Panc1 (cell line): Measurements from ENCODE around the gene CNOT3. TPM values are rescaled to one million over a fixed set of nuclear protein-coding genes. Genes with fewer than 3 reads are reported as not detected.

Experiments used
- ATAC-seq: fragments of 200-7000 bp; cut with Tn5 transposase; 2 replicates; pipeline ENCODE4 v1.9.1; 2020; ENCODE audit warnings: mild to moderate bottlenecking, moderate library complexity
- BruUV-seq: library from RNA; stranded (reverse); fragments of 400-500 nt; replicated peaks from 2 replicates; lab custom pipeline; 2021; lab: Mats Ljungman, UMichigan
- CTCF ChIA-PET: fragments of 300-600 bp; sonication (Branson Sonifier 250); formaldehyde crosslinking; loops from one replicate; lab custom pipeline; 2022; ENCODE audit warnings: antibody characterized with exemption; lab: Charles Lee
- POLR2A ChIA-PET: fragments of 300-600 bp; sonication (Branson Sonifier 250); formaldehyde crosslinking; loops from one replicate; lab custom pipeline; 2022; ENCODE audit warnings: antibody characterized with exemption; lab: Charles Lee
- DNase-seq: peaks from one replicate; pipeline ENCODE4 v3.0.0-alpha.2; 2010; ENCODE audit warnings: low read depth, low spot score
- H3K27ac ChIP-seq: 2 replicates; pipeline ENCODE4 v1.5.1; 2011; ENCODE audit warnings: mild to moderate bottlenecking, low read length, inconsistent platforms
- H3K27me3 ChIP-seq: fragments of 200-500 bp; sonication (Bioruptor generic); 2 replicates; pipeline ENCODE4 v1.6.0; 2014; ENCODE audit warnings: low read length, inconsistent platforms; ENCODE audit not compliant: control insufficient read depth, insufficient read depth
- H3K36me3 ChIP-seq: fragments of 200-500 bp; sonication (Bioruptor generic); 2 replicates; pipeline ENCODE4 v1.5.1; 2014; ENCODE audit warnings: inconsistent platforms, mild to moderate bottlenecking, low read length, moderate library complexity; ENCODE audit not compliant: control insufficient read depth, insufficient read depth
- H3K4me1 ChIP-seq: 2 replicates; pipeline ENCODE4 v1.5.1; 2011; ENCODE audit warnings: inconsistent platforms, mild to moderate bottlenecking, low read length, moderate library complexity; ENCODE audit not compliant: control insufficient read depth, insufficient read depth
- H3K4me3 ChIP-seq, 2 experiments: 2 replicates each; pipeline ENCODE4 v1.5.1; 2011 to 2012; ENCODE audit warnings: low read depth in 2 of 2, low read length in 2 of 2, mild to moderate bottlenecking in 2 of 2, inconsistent platforms in 1 of 2, moderate library complexity in 1 of 2
- H3K9me3 ChIP-seq: fragments of 200-500 bp; sonication (Bioruptor generic); 2 replicates; pipeline ENCODE4 v1.5.1; 2014; ENCODE audit warnings: low read depth, mild to moderate bottlenecking, inconsistent platforms, low read length, moderate library complexity; ENCODE audit not compliant: control insufficient read depth, insufficient read depth
- CTCF ChIP-seq: fragments of 450-650 bp; IDR thresholded peaks from 2 replicates; pipeline ENCODE4 v1.5.1; 2017; ENCODE audit warnings: mild to moderate bottlenecking
- POLR2AphosphoS5 ChIP-seq: IDR thresholded peaks from 2 replicates; pipeline ENCODE4 v1.6.1; 2012; ENCODE audit warnings: mild to moderate bottlenecking, low read depth, low read length, moderate library complexity
- SIN3A ChIP-seq: IDR thresholded peaks from 2 replicates; pipeline ENCODE4 v1.6.1; 2012; ENCODE audit warnings: low read depth, mild to moderate bottlenecking, low read length, moderate library complexity, borderline replicate concordance; ENCODE audit not compliant: insufficient read depth
- TCF7L2 ChIP-seq: IDR thresholded peaks from 2 replicates; pipeline ENCODE4 v1.6.1; 2011; ENCODE audit warnings: mild to moderate bottlenecking, low read depth, low read length, inconsistent platforms
- in situ Hi-C: cut with HindIII; loops from 2 replicates; pipeline ENCODE4 v1.10.0; 2016; ENCODE audit warnings: low sequenced_read_pairs, low pct_unique_long_range_greater_than_20kb
- intact Hi-C: fragments of 100-400 bp; cut with micrococcal nuclease; formaldehyde crosslinking; loops from one replicate; pipeline ENCODE4 v1.10.0; 2022; ENCODE audit not compliant: unreplicated experiment
- total RNA-seq: library from RNA; stranded (reverse); gene quantifications from one replicate; pipeline ENCODE4 v1.2.1, GENCODE V29; 2021; ENCODE audit not compliant: unreplicated experiment
- TF ChIP-seq, protein P1 (sequence below), 2 experiments: IDR thresholded peaks; 2 replicates each; pipeline ENCODE4 v1.6.1; 2011 to 2012; ENCODE audit warnings: low read depth in 2 of 2, control low read depth in 1 of 2, low read length in 1 of 2, mild to moderate bottlenecking in 1 of 2, moderate library complexity in 1 of 2; ENCODE audit not compliant: insufficient read depth in 1 of 2

The CNOT3 gene
- total RNA-seq, 1 experiment from 2014 or later: 111 TPM

DNA sequence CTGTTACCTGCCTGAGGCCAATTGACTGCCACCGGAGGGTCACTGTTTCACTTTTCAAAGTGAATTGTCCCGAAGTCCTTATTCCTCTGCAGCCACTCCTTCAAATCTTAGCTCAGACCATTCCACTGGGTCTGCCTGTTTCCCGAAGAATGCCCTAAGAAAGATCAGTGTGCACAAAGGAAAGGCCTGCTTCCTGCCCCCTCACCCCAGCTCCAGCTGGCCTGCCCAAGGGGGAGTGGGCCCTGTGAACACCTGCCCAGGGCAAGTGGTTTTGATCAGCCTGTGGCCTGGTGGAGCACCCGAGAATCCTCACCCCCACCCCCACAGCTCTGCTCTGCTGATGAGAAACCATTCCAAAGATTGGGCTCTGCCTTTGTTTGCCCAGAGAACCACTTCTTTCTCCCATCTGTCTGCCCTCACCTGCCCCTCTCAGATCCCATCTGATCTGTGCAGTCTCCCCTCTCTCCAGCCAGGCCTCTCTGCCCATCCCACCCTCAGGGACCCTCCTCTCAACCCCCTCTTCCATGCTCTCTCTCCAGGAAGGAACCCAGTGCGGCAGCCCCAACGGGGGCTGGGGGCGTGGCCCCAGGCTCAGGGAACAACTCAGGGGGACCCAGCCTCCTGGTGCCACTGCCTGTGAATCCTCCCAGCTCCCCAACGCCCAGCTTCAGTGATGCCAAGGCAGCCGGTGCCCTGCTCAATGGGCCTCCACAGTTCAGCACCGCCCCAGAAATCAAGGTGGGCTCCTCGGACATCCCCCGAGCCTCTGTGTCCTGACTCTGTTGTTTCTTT is 11.7 kb downstream of the CNOT3 start:
- no peak overlapping the region for H3K4me3 ChIP-seq
- no peaks in the 10 kb centered on the region for H3K9me3 ChIP-seq
- no peak overlapping the region for H3K27ac ChIP-seq
- no peak for TF ChIP-seq POLR2AphosphoS5
- no peak for TF ChIP-seq SIN3A
- TF ChIP-seq, protein P1, sequence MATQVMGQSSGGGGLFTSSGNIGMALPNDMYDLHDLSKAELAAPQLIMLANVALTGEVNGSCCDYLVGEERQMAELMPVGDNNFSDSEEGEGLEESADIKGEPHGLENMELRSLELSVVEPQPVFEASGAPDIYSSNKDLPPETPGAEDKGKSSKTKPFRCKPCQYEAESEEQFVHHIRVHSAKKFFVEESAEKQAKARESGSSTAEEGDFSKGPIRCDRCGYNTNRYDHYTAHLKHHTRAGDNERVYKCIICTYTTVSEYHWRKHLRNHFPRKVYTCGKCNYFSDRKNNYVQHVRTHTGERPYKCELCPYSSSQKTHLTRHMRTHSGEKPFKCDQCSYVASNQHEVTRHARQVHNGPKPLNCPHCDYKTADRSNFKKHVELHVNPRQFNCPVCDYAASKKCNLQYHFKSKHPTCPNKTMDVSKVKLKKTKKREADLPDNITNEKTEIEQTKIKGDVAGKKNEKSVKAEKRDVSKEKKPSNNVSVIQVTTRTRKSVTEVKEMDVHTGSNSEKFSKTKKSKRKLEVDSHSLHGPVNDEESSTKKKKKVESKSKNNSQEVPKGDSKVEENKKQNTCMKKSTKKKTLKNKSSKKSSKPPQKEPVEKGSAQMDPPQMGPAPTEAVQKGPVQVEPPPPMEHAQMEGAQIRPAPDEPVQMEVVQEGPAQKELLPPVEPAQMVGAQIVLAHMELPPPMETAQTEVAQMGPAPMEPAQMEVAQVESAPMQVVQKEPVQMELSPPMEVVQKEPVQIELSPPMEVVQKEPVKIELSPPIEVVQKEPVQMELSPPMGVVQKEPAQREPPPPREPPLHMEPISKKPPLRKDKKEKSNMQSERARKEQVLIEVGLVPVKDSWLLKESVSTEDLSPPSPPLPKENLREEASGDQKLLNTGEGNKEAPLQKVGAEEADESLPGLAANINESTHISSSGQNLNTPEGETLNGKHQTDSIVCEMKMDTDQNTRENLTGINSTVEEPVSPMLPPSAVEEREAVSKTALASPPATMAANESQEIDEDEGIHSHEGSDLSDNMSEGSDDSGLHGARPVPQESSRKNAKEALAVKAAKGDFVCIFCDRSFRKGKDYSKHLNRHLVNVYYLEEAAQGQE (IDR thresholded peaks at IDR 0.05; ENCODE audit: insufficient read depth in 1 of 2, low read depth in 2 of 2, low read length in 1 of 2): no peak
- TF ChIP-seq TCF7L2: no peak
- TF ChIP-seq CTCF: no peak
- ChIA-PET POLR2A (no interaction called here), CTCF (no interaction called here)
- H3K27me3 ChIP-seq: no peaks in the 10 kb centered on the region
- DNase-seq (no peak), ATAC-seq (no peak)
- peaks cover 43% of the 10 kb centered on the region for H3K36me3 ChIP-seq
- in situ Hi-C loops (no loop called here), intact Hi-C loops (no loop called here)
- BruUV-seq: no TSS peak
- H3K4me1 ChIP-seq: peaks cover 7% of the 10 kb centered on the region

DNA sequence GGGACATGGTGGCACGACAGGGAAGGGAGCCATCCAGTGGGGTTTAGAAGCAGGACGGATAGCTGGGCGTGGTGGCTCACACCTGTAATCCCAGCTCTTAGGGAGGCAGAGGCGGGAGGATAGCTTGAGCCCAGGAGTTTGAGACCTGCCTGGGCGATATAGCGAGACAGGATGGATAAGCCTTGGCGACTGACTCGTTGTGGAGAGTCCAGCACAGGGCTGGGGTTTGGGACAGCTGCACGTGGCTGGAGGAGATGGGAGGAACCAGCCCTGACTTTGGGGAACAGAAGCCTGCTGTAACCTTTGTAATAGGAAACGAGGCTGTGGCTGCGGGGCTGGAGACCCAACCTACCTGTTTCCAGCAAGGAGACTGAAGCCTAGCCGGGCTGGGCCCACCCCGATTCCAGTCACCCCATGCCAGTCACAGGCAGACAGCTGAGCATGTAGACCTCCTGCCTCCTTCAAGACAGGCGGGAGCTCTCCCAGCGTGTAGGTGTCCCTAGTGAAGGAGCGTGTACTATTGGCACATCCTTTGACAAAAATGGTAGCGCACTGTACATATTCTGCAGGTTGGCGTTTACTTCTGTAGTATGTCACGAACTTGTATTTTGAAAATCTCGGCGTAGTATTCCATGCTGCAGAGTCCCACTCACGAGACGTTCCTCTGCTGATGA is 13.9 kb downstream of the CNOT3 start:
- H3K4me3 ChIP-seq: no peak overlapping the region
- ATAC-seq: no peak
- in situ Hi-C loops: no loop called here
- no peaks in the 10 kb centered on the region for H3K9me3 ChIP-seq
- POLR2A ChIA-PET: no interaction called here
- H3K27ac ChIP-seq: no peak overlapping the region
- intact Hi-C loops: no loop called here
- CTCF ChIA-PET: no interaction called here
- H3K4me1 ChIP-seq: peaks cover 15% of the 10 kb centered on the region
- peaks cover 25% of the 10 kb centered on the region for H3K36me3 ChIP-seq
- H3K27me3 ChIP-seq: no peaks in the 10 kb centered on the region
- DNase-seq: no peak
- TF ChIP-seq POLR2AphosphoS5 (no peak; the same call in 1 of the 2 replicates), CTCF (no peak), TCF7L2 (no peak), SIN3A (no peak)
- TF ChIP-seq, protein P1 (IDR thresholded peaks at IDR 0.05; ENCODE audit: insufficient read depth in 1 of 2, low read depth in 2 of 2, low read length in 1 of 2): no peak
- BruUV-seq: no TSS peak
